Body of pancreas (tissue), 4 donors: ENCODE data around the gene S1PR2.

Experiments
- POLR2A ChIP-seq, 3 donors: fragments of 450-650 bp; IDR thresholded peaks; one replicate each; pipeline ENCODE4 v1.6.1; 2016; ENCODE audit warnings: antibody characterized with exemption in 3 of 3, mild to moderate bottlenecking in 2 of 3
- TF ChIP-seq, protein P1 (sequence below), 7 experiments: fragments of 450-650 bp in 4 of 7; fragments of 200-600 bp in 3 of 7; sonication (generic) in 3 of 7; IDR thresholded peaks; one replicate each; pipeline ENCODE4 v1.5.1; 2016 to 2019; ENCODE audit warnings: antibody characterized with exemption in 7 of 7

DNA sequence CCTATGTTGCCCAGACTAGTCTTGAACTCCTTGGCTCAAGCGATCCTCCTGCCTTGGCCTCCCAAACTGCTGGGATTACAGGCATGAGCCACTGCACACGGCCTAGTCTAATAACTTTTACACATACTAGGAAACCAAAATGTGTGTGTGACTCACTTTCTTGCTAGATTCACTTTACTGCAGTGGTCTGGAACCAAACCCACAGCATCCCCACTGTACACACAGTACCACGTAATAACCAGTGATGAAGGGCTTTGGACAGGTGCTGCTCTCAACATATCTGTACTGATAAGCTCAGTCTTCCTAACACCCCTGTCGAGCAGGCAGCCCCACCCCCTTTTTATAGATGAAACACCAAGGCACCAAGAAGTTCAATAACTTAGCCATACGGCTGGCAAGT lies 41.5 kb downstream of the S1PR2 start:
- no peak for TF ChIP-seq POLR2A (IDR thresholded peaks at IDR 0.05)
- TF ChIP-seq, protein P1, sequence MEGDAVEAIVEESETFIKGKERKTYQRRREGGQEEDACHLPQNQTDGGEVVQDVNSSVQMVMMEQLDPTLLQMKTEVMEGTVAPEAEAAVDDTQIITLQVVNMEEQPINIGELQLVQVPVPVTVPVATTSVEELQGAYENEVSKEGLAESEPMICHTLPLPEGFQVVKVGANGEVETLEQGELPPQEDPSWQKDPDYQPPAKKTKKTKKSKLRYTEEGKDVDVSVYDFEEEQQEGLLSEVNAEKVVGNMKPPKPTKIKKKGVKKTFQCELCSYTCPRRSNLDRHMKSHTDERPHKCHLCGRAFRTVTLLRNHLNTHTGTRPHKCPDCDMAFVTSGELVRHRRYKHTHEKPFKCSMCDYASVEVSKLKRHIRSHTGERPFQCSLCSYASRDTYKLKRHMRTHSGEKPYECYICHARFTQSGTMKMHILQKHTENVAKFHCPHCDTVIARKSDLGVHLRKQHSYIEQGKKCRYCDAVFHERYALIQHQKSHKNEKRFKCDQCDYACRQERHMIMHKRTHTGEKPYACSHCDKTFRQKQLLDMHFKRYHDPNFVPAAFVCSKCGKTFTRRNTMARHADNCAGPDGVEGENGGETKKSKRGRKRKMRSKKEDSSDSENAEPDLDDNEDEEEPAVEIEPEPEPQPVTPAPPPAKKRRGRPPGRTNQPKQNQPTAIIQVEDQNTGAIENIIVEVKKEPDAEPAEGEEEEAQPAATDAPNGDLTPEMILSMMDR (IDR thresholded peaks at IDR 0.05) = no peak
